SIG-M5 treated with dmso at 0.1 percent for 504 hours (cell line): Measurements from ENCODE around the gene SOX13.
"Not testable (repeated sequence)": the region's sequence is repeated elsewhere in the genome, so short reads cannot be mapped to it uniquely, and the experiment has no call there.

Experiments
- DNase-seq: peaks from one replicate; lab custom pipeline; 2025; ENCODE audit not compliant: unreplicated experiment; lab: John Stamatoyannopoulos, UW

The SOX13 gene

GRCh38 chr1:204072931-204073836 is at the start of gene SOX13:
Gene SOX13 (plus strand): TSS chr1:204073115. CDS start chr1:204112916, 39,801 bp downstream.
- DNase-seq, result peak; percentile 77

- DNase-seq, result no peak
These were observed 46.8 kb upstream of the SOX13 start for GRCh38 chr1:204025917-204026707.

GRCh38 chr1:204027446-204027845 is 45.5 kb upstream of the SOX13 start:
- no peak for DNase-seq

GRCh38 chr1:204029016-204029415 is 43.9 kb upstream of the SOX13 start:
- DNase-seq, result no peak

GRCh38 chr1:204031098-204031710 is 41.7 kb upstream of the SOX13 start:
- no peak for DNase-seq

GRCh38 chr1:204032642-204033235 is 40.2 kb upstream of the SOX13 start:
- no peak for DNase-seq

- no peak for DNase-seq
These were observed 39.6 kb upstream of the SOX13 start for GRCh38 chr1:204033306-204033705.

- DNase-seq, result no peak
These were observed 35.8 kb upstream of the SOX13 start for GRCh38 chr1:204036882-204037655.

GRCh38 chr1:204041232-204041767 is 31.6 kb upstream of the SOX13 start:
- no peak for DNase-seq

GRCh38 chr1:204041803-204042505 is 31.0 kb upstream of the SOX13 start:
- no peak for DNase-seq

- no peak for DNase-seq
These were observed 30.4 kb upstream of the SOX13 start for GRCh38 chr1:204042516-204042915.

- DNase-seq, result no peak
These were observed 29.2 kb upstream of the SOX13 start for GRCh38 chr1:204043680-204044079.

GRCh38 chr1:204044448-204044847 is 28.5 kb upstream of the SOX13 start:
- DNase-seq, result no peak

- DNase-seq, result no peak
These were observed 27.5 kb upstream of the SOX13 start for GRCh38 chr1:204045430-204045829.

GRCh38 chr1:204046346-204046745 is 26.6 kb upstream of the SOX13 start:
- DNase-seq, result no peak

- not testable (repeated sequence) for DNase-seq
These were observed 24.1 kb upstream of the SOX13 start for GRCh38 chr1:204048796-204049195.

- no peak for DNase-seq
These were observed 21.7 kb upstream of the SOX13 start for GRCh38 chr1:204051258-204051657.

GRCh38 chr1:204051718-204052117 is 21.2 kb upstream of the SOX13 start:
- no peak for DNase-seq

- DNase-seq, result no peak
These were observed 19.0 kb upstream of the SOX13 start for GRCh38 chr1:204053893-204054292.
